Uterus (tissue), 4 donors: ENCODE measurements around the gene CPA1. TPM values are rescaled to one million over a fixed set of nuclear protein-coding genes. Genes with fewer than 3 reads are reported as not detected.

Source experiments
- DNase-seq, 2 donors: peaks; one replicate each; pipeline ENCODE4 v3.0.0-alpha.2; 2019 to 2020
- H3K27ac ChIP-seq, 2 donors: fragments of 200-600 bp; sonication (generic); 1 replicate in 1 of 2; 2 replicates in 1 of 2; pipeline ENCODE4 v1.5.1; 2016 to 2018
- H3K27me3 ChIP-seq, 2 donors: fragments of 200-600 bp; sonication (generic); one replicate each; pipeline ENCODE4 v1.5.1; 2018 to 2019; ENCODE audit warnings: control low read depth in 1 of 2
- H3K36me3 ChIP-seq, 2 donors: fragments of 200-600 bp; sonication (generic); one replicate each; pipeline ENCODE4 v1.5.1; 2019; ENCODE audit warnings: control low read depth in 1 of 2
- H3K4me1 ChIP-seq, 2 donors: fragments of 200-600 bp; sonication (generic); one replicate each; pipeline ENCODE4 v1.5.1; 2018 to 2019; ENCODE audit warnings: control low read depth in 1 of 2
- H3K4me3 ChIP-seq, 2 donors: fragments of 200-600 bp; sonication (generic); 1 replicate in 1 of 2; 2 replicates in 1 of 2; pipeline ENCODE4 v1.5.1; 2018 to 2019; ENCODE audit warnings: mild to moderate bottlenecking in 1 of 2
- H3K9me3 ChIP-seq, 2 donors: fragments of 200-600 bp; sonication (generic); one replicate each; pipeline ENCODE4 v1.5.1; 2019; ENCODE audit warnings: control low read depth in 1 of 2
- POLR2A ChIP-seq, 2 donors: fragments of 450-650 bp; IDR thresholded peaks; one replicate each; pipeline ENCODE4 v1.6.1; 2016; ENCODE audit warnings: antibody characterized with exemption in 2 of 2, mild to moderate bottlenecking in 1 of 2, moderate library complexity in 1 of 2
- intact Hi-C: fragments of 100-400 bp; cut with DNase I; formaldehyde crosslinking; loops from one replicate; pipeline ENCODE4 v1.15.1; 2023; ENCODE audit warnings: low total_unique reads
- total RNA-seq, 4 donors: library from RNA; depleted of rRNA in 3 of 4; stranded (reverse); fragments of >200 nt in 3 of 4; gene quantifications; one replicate each; pipeline versions ENCODE4 v1.1.0 to v1.2.4, GENCODE V29; 2014 to 2023
- TF ChIP-seq, protein P1 (sequence below), 4 experiments: fragments of 200-600 bp in 2 of 4; fragments of 450-650 bp in 2 of 4; sonication (generic) in 2 of 4; IDR thresholded peaks; one replicate each; pipeline ENCODE4 v1.5.1; 2016 to 2019; ENCODE audit warnings: antibody characterized with exemption in 4 of 4, mild to moderate bottlenecking in 2 of 4, moderate library complexity in 1 of 4
- donor health status: DM: yes; HTN: yes; CAD: no.

CPA1 gene
- total RNA-seq, 4 donors from 2014 or later, result 0.46 to 3.8 TPM; not detected in 2

DNA sequence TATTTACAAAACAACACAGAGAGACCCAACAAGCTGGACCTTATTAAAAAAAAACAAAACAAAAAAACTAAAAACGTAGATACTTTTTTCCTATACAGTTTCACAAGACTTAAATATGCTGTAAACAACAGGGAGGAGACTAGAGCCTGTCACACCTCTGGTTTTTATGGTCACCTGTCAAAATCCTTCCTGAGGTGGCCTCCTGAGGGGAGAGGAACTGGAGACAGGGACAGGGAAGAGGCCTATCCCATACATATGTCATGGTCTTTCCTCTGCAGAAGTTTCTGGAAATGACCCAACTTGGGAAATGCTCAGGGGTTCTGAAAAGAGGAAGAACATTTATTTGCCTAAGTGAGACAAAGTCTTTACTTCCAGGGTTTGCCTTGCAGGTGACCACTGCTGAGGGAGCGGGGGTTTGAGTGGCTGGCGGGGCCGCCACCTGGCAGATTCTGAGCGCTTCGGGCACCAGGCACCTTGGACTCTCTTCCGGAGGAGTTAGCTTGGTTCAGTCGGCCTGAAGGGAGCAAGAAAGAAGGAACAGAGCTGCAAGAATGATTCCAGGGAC is 18.3 kb downstream of the CPA1 start:
- no peaks in the 10 kb centered on the region for H3K36me3 ChIP-seq
- H3K4me3 ChIP-seq, result no peak overlapping the region
- no peak for DNase-seq
- H3K27me3 ChIP-seq, result no peaks in the 10 kb centered on the region
- no peak overlapping the region for H3K27ac ChIP-seq
- intact Hi-C loops, result no loop called here
- TF ChIP-seq POLR2A (IDR thresholded peaks at IDR 0.05), result no peak
- no peaks in the 10 kb centered on the region for H3K9me3 ChIP-seq
- peaks cover 0 to under 1% of the 10 kb centered on the region in 2 donors for H3K4me1 ChIP-seq

DNA sequence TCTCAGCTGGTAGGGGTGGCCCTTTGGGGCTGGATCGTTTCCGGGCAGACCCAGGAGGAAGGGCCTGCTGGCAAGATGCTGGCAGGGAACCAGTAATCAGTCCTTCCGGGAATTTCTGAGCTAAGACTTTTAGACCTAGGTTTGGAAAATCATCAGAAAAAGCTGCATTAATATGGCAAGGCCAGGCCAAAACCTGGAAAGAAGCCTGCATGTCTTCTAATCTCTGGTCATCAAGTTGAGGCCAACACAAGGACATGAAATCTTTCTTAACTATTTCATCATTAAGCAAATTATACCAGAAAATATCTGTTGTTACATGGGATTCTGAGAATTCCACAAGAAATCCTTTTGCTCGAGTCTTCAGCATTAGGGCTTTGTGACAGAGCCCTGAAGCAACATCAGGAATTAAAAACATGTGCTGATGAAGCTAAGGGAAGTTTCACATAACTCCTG is 19.9 kb downstream of the CPA1 start:
- Histone ChIP-seq H3K36me3 (no peaks in the 10 kb centered on the region), H3K27ac (peak overlapping the region in 1 of 2 donors; percentile 20), H3K27me3 (no peaks in the 10 kb centered on the region), H3K9me3 (no peaks in the 10 kb centered on the region), H3K4me3 (no peak overlapping the region), H3K4me1 (no peaks in the 10 kb centered on the region)
- intact Hi-C loops, result no loop called here
- DNase-seq, result no peak
- TF ChIP-seq POLR2A (IDR thresholded peaks at IDR 0.05), result no peak
- TF ChIP-seq, protein P1, sequence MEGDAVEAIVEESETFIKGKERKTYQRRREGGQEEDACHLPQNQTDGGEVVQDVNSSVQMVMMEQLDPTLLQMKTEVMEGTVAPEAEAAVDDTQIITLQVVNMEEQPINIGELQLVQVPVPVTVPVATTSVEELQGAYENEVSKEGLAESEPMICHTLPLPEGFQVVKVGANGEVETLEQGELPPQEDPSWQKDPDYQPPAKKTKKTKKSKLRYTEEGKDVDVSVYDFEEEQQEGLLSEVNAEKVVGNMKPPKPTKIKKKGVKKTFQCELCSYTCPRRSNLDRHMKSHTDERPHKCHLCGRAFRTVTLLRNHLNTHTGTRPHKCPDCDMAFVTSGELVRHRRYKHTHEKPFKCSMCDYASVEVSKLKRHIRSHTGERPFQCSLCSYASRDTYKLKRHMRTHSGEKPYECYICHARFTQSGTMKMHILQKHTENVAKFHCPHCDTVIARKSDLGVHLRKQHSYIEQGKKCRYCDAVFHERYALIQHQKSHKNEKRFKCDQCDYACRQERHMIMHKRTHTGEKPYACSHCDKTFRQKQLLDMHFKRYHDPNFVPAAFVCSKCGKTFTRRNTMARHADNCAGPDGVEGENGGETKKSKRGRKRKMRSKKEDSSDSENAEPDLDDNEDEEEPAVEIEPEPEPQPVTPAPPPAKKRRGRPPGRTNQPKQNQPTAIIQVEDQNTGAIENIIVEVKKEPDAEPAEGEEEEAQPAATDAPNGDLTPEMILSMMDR (IDR thresholded peaks at IDR 0.05), result no peak

DNA sequence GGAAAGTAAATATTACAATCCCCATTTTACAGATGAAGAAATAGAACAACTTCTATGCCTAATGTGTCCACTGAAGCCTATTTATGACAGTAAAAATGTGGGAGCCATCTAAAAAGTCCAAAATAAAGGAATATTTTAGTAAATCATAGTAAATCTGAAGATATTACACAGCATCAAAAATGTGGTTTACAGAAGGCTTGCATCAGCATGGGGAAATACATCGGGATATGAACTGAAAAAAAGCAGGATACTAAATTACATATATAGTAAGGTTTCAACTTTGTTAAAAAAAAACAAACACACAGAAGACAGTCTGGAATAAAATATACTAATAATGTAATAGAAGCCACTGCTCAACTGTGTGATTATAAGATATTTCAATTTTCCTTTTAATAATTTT is 20.8 kb downstream of the CPA1 start:
- Histone ChIP-seq H3K27ac (no peak overlapping the region), H3K36me3 (no peaks in the 10 kb centered on the region), H3K9me3 (no peaks in the 10 kb centered on the region), H3K4me1 (no peaks in the 10 kb centered on the region), H3K4me3 (no peak overlapping the region), H3K27me3 (no peaks in the 10 kb centered on the region)
- DNase-seq, result no peak
- TF ChIP-seq, protein P1 (IDR thresholded peaks at IDR 0.05), result no peak
- TF ChIP-seq POLR2A (IDR thresholded peaks at IDR 0.05), result no peak
- intact Hi-C loops, result no loop called here

DNA sequence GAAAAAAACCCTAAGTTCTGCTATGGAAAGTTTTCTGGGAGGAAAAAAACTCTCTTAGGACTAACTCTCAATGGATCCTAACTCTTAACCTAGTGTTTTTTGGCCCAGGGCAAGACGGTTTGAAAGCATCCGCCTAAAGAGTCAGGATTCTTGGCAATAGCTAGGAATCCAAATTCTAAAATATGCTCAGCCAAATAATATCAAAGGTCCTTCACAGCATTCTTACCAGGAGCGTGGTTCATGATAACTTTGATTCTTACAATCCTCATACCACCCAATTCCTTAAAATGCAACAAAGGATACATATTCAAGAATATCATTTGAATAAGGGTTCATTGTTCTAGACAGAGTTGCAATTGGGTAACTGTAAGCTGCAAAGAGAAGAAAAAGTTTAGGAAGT is 21.3 kb downstream of the CPA1 start:
- no peak for TF ChIP-seq POLR2A (IDR thresholded peaks at IDR 0.05)
- TF ChIP-seq, protein P1 (IDR thresholded peaks at IDR 0.05), result no peak

DNA sequence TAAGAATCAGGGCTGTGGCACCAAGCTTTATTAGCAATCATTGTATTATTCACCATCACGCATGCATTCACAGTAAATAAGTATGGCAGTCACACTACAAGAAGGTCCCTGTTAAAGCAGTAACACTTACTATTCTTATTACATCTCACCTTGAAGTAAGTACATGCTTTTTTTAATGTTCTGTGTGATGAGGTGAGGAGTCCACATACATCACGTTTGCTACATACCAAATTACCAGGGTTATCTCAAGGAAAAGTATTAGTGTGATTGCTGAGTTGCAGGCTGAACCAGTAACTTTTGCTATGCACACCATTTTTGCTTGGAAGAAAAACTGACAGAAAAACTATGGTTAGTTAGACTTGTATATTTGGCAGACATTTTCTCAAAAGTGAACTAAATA is 24.7 kb downstream of the CPA1 start:
- H3K27ac ChIP-seq, result no peak overlapping the region
- H3K36me3 ChIP-seq, result no peaks in the 10 kb centered on the region
- H3K4me3 ChIP-seq, result no peak overlapping the region
- no peaks in the 10 kb centered on the region for H3K9me3 ChIP-seq
- intact Hi-C loops, result no loop called here
- H3K4me1 ChIP-seq, result no peaks in the 10 kb centered on the region
- H3K27me3 ChIP-seq, result no peaks in the 10 kb centered on the region
- DNase-seq, result no peak
- TF ChIP-seq, protein P1 (IDR thresholded peaks at IDR 0.05), result no peak
- TF ChIP-seq POLR2A (IDR thresholded peaks at IDR 0.05), result no peak

More for the DNA sequence above, 21.3 kb downstream of the CPA1 start:
- no peaks in the 10 kb centered on the region for H3K36me3 ChIP-seq
- DNase-seq, result no peak
- no peaks in the 10 kb centered on the region for H3K9me3 ChIP-seq
- H3K27me3 ChIP-seq, result no peaks in the 10 kb centered on the region
- H3K27ac ChIP-seq, result no peak overlapping the region
- no peak overlapping the region for H3K4me3 ChIP-seq
- no peaks in the 10 kb centered on the region for H3K4me1 ChIP-seq
- intact Hi-C loops, result no loop called here
